Measurements from ENCODE around the gene FRRS1. TPM values are rescaled to one million over a fixed set of nuclear protein-coding genes. Genes with fewer than 3 reads are reported as not detected.
A peak's percentile ranks its signal among the peaks of the same experiment; 100 is the strongest.

The FRRS1 gene
- total and polyA plus RNA-seq, 2 of the 4 experiments (the other 2 are of a cell fraction), result 3.8 to 23.5 TPM

DNA sequence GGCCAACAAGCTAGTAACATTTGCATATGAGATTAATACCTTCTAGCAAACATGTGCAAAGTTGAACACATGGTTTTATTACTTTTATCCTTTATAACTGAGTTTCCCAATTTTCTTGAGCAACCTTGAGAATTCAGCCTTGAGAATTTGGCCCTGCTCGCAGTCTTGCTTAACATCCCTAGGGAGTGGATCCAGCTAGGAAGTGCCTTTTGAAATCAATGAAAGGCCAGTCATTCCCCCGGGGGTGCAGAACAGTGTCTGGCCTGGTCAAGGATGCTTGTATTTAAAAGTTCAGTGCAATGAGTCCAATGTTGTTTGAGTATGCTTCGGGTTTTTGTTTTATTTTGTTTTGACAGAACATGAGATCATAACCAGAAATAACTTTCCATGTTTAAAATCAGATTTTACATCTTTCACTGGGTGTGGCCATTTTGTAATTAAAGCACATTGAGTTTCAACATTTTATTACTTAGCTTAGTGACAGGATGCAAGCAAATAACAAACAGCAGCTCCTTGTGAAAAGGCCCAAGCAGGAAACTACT lies 103.8 kb downstream of the FRRS1 start:
- CTCF ChIA-PET, result interaction anchor here (0.6 to 1.4 kb wide), 2 partner anchors 8 to 315 kb away, joined by 3 to 4 read pairs; no protein-coding TSS in a partner anchor
- dilution Hi-C loops (cut with HindIII; ENCODE audit: low sequenced_read_pairs, unreplicated experiment), result no loop called here
- H3K4me2 ChIP-seq (ENCODE audit: low read depth, low read length), result no peak overlapping the region

More for the DNA sequence above, 103.8 kb downstream of the FRRS1 start:
- H2BK5ac ChIP-seq (ENCODE audit: low read depth, low read length, poor library complexity, severe bottlenecking), result no peak overlapping the region
- H3K9ac ChIP-seq (ENCODE audit: low read depth, low read length), result no peak overlapping the region
- no peak overlapping the region for H3K4me3 ChIP-seq (ENCODE audit: insufficient read depth, low read depth, low read length)
- no peak overlapping the region for H3K27ac ChIP-seq (ENCODE audit: insufficient read depth, low read length)
- H3K4ac ChIP-seq (ENCODE audit: low read depth, low read length), result no peak overlapping the region
- H4K20me1 ChIP-seq (ENCODE audit: insufficient read depth, low read length), result no peaks in the 10 kb centered on the region
- ATAC-seq (ENCODE audit: low read depth), result peak; percentile 95
- H3K79me1 ChIP-seq (ENCODE audit: low read depth in 1 of 2, low read length in 2 of 2), result no peaks in the 10 kb centered on the region
- BruUV-seq (replicated peaks), result no TSS peak
- no peak overlapping the region for H2BK15ac ChIP-seq (ENCODE audit: low read depth, low read length)
- no peak overlapping the region for H3K23ac ChIP-seq (ENCODE audit: low read depth, low read length)
- TF ChIP-seq NFE2L2 (IDR thresholded peaks at IDR 0.05; ENCODE audit: low read depth, low read length) (no peak), CEBPB (IDR thresholded peaks at IDR 0.05; ENCODE audit: low read depth, low read length) (peak; percentile 79)
- H4K91ac ChIP-seq (ENCODE audit: insufficient read depth, low read depth, low read length), result no peak overlapping the region
- H2AK9ac ChIP-seq (replicated peaks; ENCODE audit: low read depth, low read length, poor library complexity), result no peak overlapping the region
- in situ Hi-C loops (cut with MboI; ENCODE audit: low sequenced_read_pairs), result no loop called here
- H3K14ac ChIP-seq (replicated peaks; ENCODE audit: low read depth, low read length), result no peak overlapping the region
- peaks cover 5% of the 10 kb centered on the region for H3K4me1 ChIP-seq (ENCODE audit: control insufficient read depth, insufficient read depth, low read length)
- H3K18ac ChIP-seq (ENCODE audit: low read depth, low read length), result no peak overlapping the region
- H4K8ac ChIP-seq (ENCODE audit: low read depth in 2 of 2, low read length in 2 of 2), result peak overlapping the region in 1 of 2 experiments; percentile 3; a peak in 1 of 4 replicates
- peaks cover 5% of the 10 kb centered on the region; the same call in 1 of the 2 replicates for H3K9me1 ChIP-seq (ENCODE audit: insufficient read depth, low read length)
- H2AK5ac ChIP-seq (ENCODE audit: low read depth, low read length), result no peak overlapping the region
- no CpG with 5 or more reads among the region's 3 CpGs for WGBS, 2 experiments (ENCODE audit: extremely low coverage in 2 of 2, insufficient read length in 1 of 2)
- peak; percentile 75 for DNase-seq
- intact Hi-C loops (cut with micrococcal nuclease), result no loop called here
- H3K27me3 ChIP-seq (ENCODE audit: control insufficient read depth, insufficient read depth, low read length), result no peaks in the 10 kb centered on the region
- POLR2A ChIA-PET (ENCODE audit: unreplicated experiment), result no interaction called here
- no peak overlapping the region for H2BK120ac ChIP-seq (ENCODE audit: low read depth, low read length)
- H4K5ac ChIP-seq (ENCODE audit: low read depth, low read length), result no peak overlapping the region
- H3K36me3 ChIP-seq (ENCODE audit: control insufficient read depth, insufficient read depth, low read length), result no peaks in the 10 kb centered on the region
- no peaks in the 10 kb centered on the region for H3K9me3 ChIP-seq (ENCODE audit: control insufficient read depth, insufficient read depth, low read length)
- H3K56ac ChIP-seq (ENCODE audit: extremely low read depth, insufficient read depth, low read length), result no peak overlapping the region
- no peak overlapping the region for H2BK20ac ChIP-seq (ENCODE audit: low read depth, low read length)
- peak overlapping the region; percentile 34 for H2AFZ ChIP-seq (replicated peaks; ENCODE audit: low read length, poor library complexity)

All from IMR-90 (cell line).